Transverse colon (tissue), 4 donors: ENCODE results near the gene ATF6B.

Experiments
- CTCF ChIP-seq, 5 experiments: fragments of 200-600 bp in 3 of 5; fragments of 450-650 bp in 2 of 5; sonication (generic) in 3 of 5; IDR thresholded peaks; 1 replicate in 2 of 5; 2 replicates in 3 of 5; pipeline ENCODE4 v1.5.1; 2016 to 2017; ENCODE audit warnings: antibody characterized with exemption in 5 of 5, inconsistent platforms in 3 of 5, mild to moderate bottlenecking in 2 of 5, moderate library complexity in 1 of 5
- POLR2AphosphoS5 ChIP-seq, 3 donors: sonication (generic); formaldehyde crosslinking; IDR thresholded peaks; one replicate each; pipeline ENCODE4 v1.6.1; 2016; ENCODE audit warnings: antibody characterized with exemption in 3 of 3

- no peak for TF ChIP-seq CTCF (IDR thresholded peaks at IDR 0.05)
- TF ChIP-seq POLR2AphosphoS5 (IDR thresholded peaks at IDR 0.05), result no peak
Observed at GRCh38 chr6:32151863-32152768, 24.1 kb upstream of the ATF6B start, which contains the start of gene PRRT1.
